Upper lobe of right lung (tissue), 1 donor: ENCODE measurements around the gene GINS1. TPM values are rescaled to one million over a fixed set of nuclear protein-coding genes. Genes with fewer than 3 reads are reported as not detected.
A peak's percentile ranks its signal among the peaks of the same experiment; 100 is the strongest.

Source experiments
- ATAC-seq: fragments of 200-7000 bp; cut with Tn5 transposase; one replicate; pipeline ENCODE4 v1.9.1; 2020; ENCODE audit warnings: mild to moderate bottlenecking, moderate library complexity
- DNase-seq: peaks from one replicate; pipeline ENCODE4 v3.0.0-alpha.2; 2020
- H3K27ac ChIP-seq: fragments of 200-600 bp; one replicate; pipeline ENCODE4 v1.8.0; 2022
- H3K27me3 ChIP-seq: fragments of 200-600 bp; one replicate; pipeline ENCODE4 v1.8.0; 2022; ENCODE audit warnings: mild to moderate bottlenecking
- H3K36me3 ChIP-seq: fragments of 200-600 bp; one replicate; pipeline ENCODE4 v1.8.0; 2022
- H3K4me1 ChIP-seq: fragments of 200-600 bp; one replicate; pipeline ENCODE4 v1.8.0; 2022
- H3K4me3 ChIP-seq: fragments of 200-600 bp; one replicate; pipeline ENCODE4 v1.8.0; 2022; ENCODE audit warnings: mild to moderate bottlenecking
- H3K9me3 ChIP-seq: fragments of 200-600 bp; one replicate; pipeline ENCODE4 v1.8.0; 2022
- CTCF ChIP-seq: fragments of 200-600 bp; IDR thresholded peaks from one replicate; pipeline ENCODE4 v1.8.0; 2022; ENCODE audit warnings: antibody characterized with exemption
- intact Hi-C: fragments of 100-400 bp; cut with DNase I; formaldehyde crosslinking; loops from one replicate; pipeline ENCODE4 v1.11.0; 2022
- total RNA-seq: library from RNA; stranded (reverse); fragmentation: NEBNext Ultra II Directional; extraction: Animal tissue kit (Norgen Biotek cat#: 25700); gene quantifications from one replicate; pipeline ENCODE4 v1.2.1, GENCODE V29; 2021
- donor health status: DM: no; HTN: yes; CAD: no; lungs with severe emphysema.

Gene GINS1
- total RNA-seq, 1 donor from 2014 or later = 0.55 TPM

- Histone ChIP-seq H3K36me3 (peaks cover 5% of the 10 kb centered on the region), H3K27me3 (no peaks in the 10 kb centered on the region), H3K4me3 (no peak overlapping the region), H3K4me1 (no peaks in the 10 kb centered on the region), H3K27ac (no peak overlapping the region), H3K9me3 (no peaks in the 10 kb centered on the region)
- ATAC-seq (no peak), DNase-seq (peak; percentile 1)
- intact Hi-C loops = no loop called here
- TF ChIP-seq CTCF = no peak
Measured at GRCh38 chr20:25465243-25466135, 58.0 kb downstream of the GINS1 start.

- no peak for TF ChIP-seq CTCF
- no peaks in the 10 kb centered on the region for H3K9me3 ChIP-seq
- ATAC-seq = no peak
- no peaks in the 10 kb centered on the region for H3K4me1 ChIP-seq
- no peaks in the 10 kb centered on the region for H3K27me3 ChIP-seq
- DNase-seq = no peak
- no peak overlapping the region for H3K27ac ChIP-seq
- peaks cover 9% of the 10 kb centered on the region for H3K36me3 ChIP-seq
- H3K4me3 ChIP-seq = no peak overlapping the region
- intact Hi-C loops = no loop called here
Measured at GRCh38 chr20:25466846-25467245, 59.4 kb downstream of the GINS1 start.

- ATAC-seq = no peak
- DNase-seq = no peak
- H3K36me3 ChIP-seq = peaks cover 9% of the 10 kb centered on the region
- H3K9me3 ChIP-seq = no peaks in the 10 kb centered on the region
- no peak overlapping the region for H3K27ac ChIP-seq
- H3K4me1 ChIP-seq = no peaks in the 10 kb centered on the region
- intact Hi-C loops = no loop called here
- no peak overlapping the region for H3K4me3 ChIP-seq
- no peak for TF ChIP-seq CTCF
- no peaks in the 10 kb centered on the region for H3K27me3 ChIP-seq
Measured at GRCh38 chr20:25467441-25467840, 60.0 kb downstream of the GINS1 start.

- intact Hi-C loops = no loop called here
- no peak overlapping the region for H3K27ac ChIP-seq
- H3K9me3 ChIP-seq = no peaks in the 10 kb centered on the region
- no peak overlapping the region for H3K4me3 ChIP-seq
- peaks cover 9% of the 10 kb centered on the region for H3K36me3 ChIP-seq
- H3K27me3 ChIP-seq = no peaks in the 10 kb centered on the region
- H3K4me1 ChIP-seq = no peaks in the 10 kb centered on the region
- TF ChIP-seq CTCF = no peak
- ATAC-seq = peak; percentile 16
- peak; percentile 16 for DNase-seq
Measured at GRCh38 chr20:25468126-25469075, 60.9 kb downstream of the GINS1 start.

- no peak overlapping the region for H3K27ac ChIP-seq
Measured at GRCh38 chr20:25469558-25469957, 62.1 kb downstream of the GINS1 start.

More at GRCh38 chr20:25469558-25469957, 62.1 kb downstream of the GINS1 start:
- no peaks in the 10 kb centered on the region for H3K9me3 ChIP-seq
- no peak for DNase-seq
- ATAC-seq = no peak
- peaks cover 9% of the 10 kb centered on the region for H3K36me3 ChIP-seq
- no peaks in the 10 kb centered on the region for H3K4me1 ChIP-seq
- no peaks in the 10 kb centered on the region for H3K27me3 ChIP-seq
- H3K4me3 ChIP-seq = no peak overlapping the region
- intact Hi-C loops = no loop called here
- no peak for TF ChIP-seq CTCF
